Loucy (cell line): Measurements from ENCODE around the gene ARHGAP1.

Experiments used
- H2AFZ ChIP-seq: fragments of 200-600 bp; sonication (generic); 2 replicates; pipeline ENCODE4 v1.6.0; 2016; ENCODE audit warnings: antibody characterized with exemption, mild to moderate bottlenecking, low read length, moderate library complexity
- H3F3A ChIP-seq: fragments of 200-600 bp; 2 replicates; pipeline ENCODE4 v1.6.0; 2016; ENCODE audit warnings: antibody characterized with exemption, low read depth, mild to moderate bottlenecking
- H3K27me3 ChIP-seq: fragments of 200-600 bp; sonication (generic); 2 replicates; pipeline ENCODE4 v1.6.1; 2014; ENCODE audit warnings: low read length, mild to moderate bottlenecking; ENCODE audit not compliant: insufficient read depth, poor library complexity, severe bottlenecking
- H3K36me3 ChIP-seq: fragments of 200-600 bp; sonication (generic); 2 replicates; pipeline ENCODE4 v1.6.1; 2016; ENCODE audit warnings: low read length; ENCODE audit not compliant: insufficient read depth
- H3K4me1 ChIP-seq: fragments of 200-600 bp; sonication (generic); 2 replicates; pipeline ENCODE4 v1.5.1; 2014; ENCODE audit warnings: low read length, mild to moderate bottlenecking; ENCODE audit not compliant: insufficient read depth, poor library complexity, severe bottlenecking
- H3K4me2 ChIP-seq: fragments of 200-600 bp; sonication (generic); 2 replicates; pipeline ENCODE4 v1.6.0; 2014; ENCODE audit warnings: antibody characterized with exemption, low read length, low read depth, mild to moderate bottlenecking; ENCODE audit not compliant: poor library complexity, severe bottlenecking
- H3K4me3 ChIP-seq: fragments of 200-600 bp; sonication (generic); 2 replicates; pipeline ENCODE4 v1.5.1; 2014; ENCODE audit warnings: low read length, mild to moderate bottlenecking, mixed read lengths; ENCODE audit not compliant: poor library complexity, severe bottlenecking
- H3K79me2 ChIP-seq: fragments of 200-600 bp; sonication (generic); 2 replicates; pipeline ENCODE4 v1.6.1; 2014; ENCODE audit warnings: low read length; ENCODE audit not compliant: insufficient read depth
- H3K9ac ChIP-seq: fragments of 200-600 bp; sonication (generic); 2 replicates; pipeline ENCODE4 v1.6.0; 2014; ENCODE audit warnings: mild to moderate bottlenecking, low read depth, low read length, moderate library complexity; ENCODE audit not compliant: poor library complexity, severe bottlenecking
- H3K9me2 ChIP-seq: fragments of 200-600 bp; sonication (generic); replicated peaks from 2 replicates; pipeline ENCODE4 v1.6.1; 2016; ENCODE audit warnings: low read depth, low read length, mixed read lengths
- H3K9me3 ChIP-seq: fragments of 200-600 bp; sonication (generic); 2 replicates; pipeline ENCODE4 v1.6.1; 2014; ENCODE audit warnings: mild to moderate bottlenecking, antibody characterized with exemption, low read length, low read depth; ENCODE audit not compliant: insufficient read depth
- H4K20me1 ChIP-seq: fragments of 200-600 bp; sonication (generic); 2 replicates; pipeline ENCODE4 v1.6.0; 2014; ENCODE audit warnings: antibody characterized with exemption, low read length, mild to moderate bottlenecking; ENCODE audit not compliant: insufficient read depth, poor library complexity, severe bottlenecking
- CTCF ChIP-seq: fragments of 200-600 bp; sonication (generic); conservative IDR thresholded peaks from 2 replicates; pipeline ENCODE4 v1.5.1; 2014; ENCODE audit warnings: mild to moderate bottlenecking, antibody characterized with exemption, low read length
- EZH2phosphoT487 ChIP-seq: fragments of 200-600 bp; IDR thresholded peaks from 2 replicates; pipeline ENCODE4 v1.6.1; 2018; ENCODE audit warnings: antibody characterized with exemption, mild to moderate bottlenecking, moderate library complexity, borderline replicate concordance

The ARHGAP1 gene

GRCh38 chr11:46679241-46680163, 20.9 kb downstream of the ARHGAP1 start:
- H3K4me1 ChIP-seq, result peaks cover 27% of the 10 kb centered on the region
- peaks cover 58% of the 10 kb centered on the region; the same call in 1 of the 2 replicates for H3K36me3 ChIP-seq
- no peaks in the 10 kb centered on the region for H3K79me2 ChIP-seq
- no peaks in the 10 kb centered on the region for H3K9me2 ChIP-seq
- H3K27me3 ChIP-seq, result no peaks in the 10 kb centered on the region
- no peak overlapping the region for H3K4me2 ChIP-seq
- H4K20me1 ChIP-seq, result no peaks in the 10 kb centered on the region
- no peak overlapping the region for H3K9ac ChIP-seq
- H3F3A ChIP-seq, result peaks cover 12% of the 10 kb centered on the region; the same call in 1 of the 2 replicates
- H3K4me3 ChIP-seq, result no peak overlapping the region
- no peak for TF ChIP-seq CTCF
- TF ChIP-seq EZH2phosphoT487, result no peak
- no peak overlapping the region for H2AFZ ChIP-seq
- H3K9me3 ChIP-seq, result no peaks in the 10 kb centered on the region

- Histone ChIP-seq H3K36me3 (peaks cover 58% of the 10 kb centered on the region; the same call in 1 of the 2 replicates), H3K4me3 (no peak overlapping the region), H3K27me3 (no peaks in the 10 kb centered on the region), H3K79me2 (no peaks in the 10 kb centered on the region), H3K9ac (no peak overlapping the region), H4K20me1 (no peaks in the 10 kb centered on the region), H3K9me3 (no peaks in the 10 kb centered on the region), H3K4me2 (no peak overlapping the region), H2AFZ (no peak overlapping the region), H3K4me1 (peaks cover 31% of the 10 kb centered on the region), H3F3A (peaks cover 16% of the 10 kb centered on the region; the same call in 1 of the 2 replicates), H3K9me2 (no peaks in the 10 kb centered on the region)
- no peak for TF ChIP-seq CTCF
- TF ChIP-seq EZH2phosphoT487, result no peak
Observed at GRCh38 chr11:46678741-46679130, 21.7 kb downstream of the ARHGAP1 start.

GRCh38 chr11:46677991-46678740, 22.3 kb downstream of the ARHGAP1 start:
- H3K9me2 ChIP-seq, result no peaks in the 10 kb centered on the region
- H3K9me3 ChIP-seq, result no peaks in the 10 kb centered on the region
- no peak overlapping the region for H3K4me3 ChIP-seq
- H3F3A ChIP-seq, result peaks cover 16% of the 10 kb centered on the region; the same call in 1 of the 2 replicates
- H2AFZ ChIP-seq, result no peak overlapping the region
- no peaks in the 10 kb centered on the region for H3K27me3 ChIP-seq
- TF ChIP-seq EZH2phosphoT487 (no peak), CTCF (no peak)
- H3K79me2 ChIP-seq, result peaks cover 4% of the 10 kb centered on the region; the same call in 1 of the 2 replicates
- H3K36me3 ChIP-seq, result peaks cover 64% of the 10 kb centered on the region; the same call in 1 of the 2 replicates
- H3K9ac ChIP-seq, result no peak overlapping the region
- H3K4me1 ChIP-seq, result peaks cover 36% of the 10 kb centered on the region
- no peaks in the 10 kb centered on the region for H4K20me1 ChIP-seq
- H3K4me2 ChIP-seq, result no peak overlapping the region
